Measurements from ENCODE around the gene PTPRG.
"Not testable (repeated sequence)": the region's sequence is repeated elsewhere in the genome, so short reads cannot be mapped to it uniquely, and the experiment has no call there.

PTPRG gene

GRCh38 chr3:61743686-61744242 is 182.4 kb downstream of the PTPRG start:
- TF ChIP-seq CTCF (conservative IDR thresholded peaks at IDR 0.05) (no peak), ZFX (IDR thresholded peaks at IDR 0.05) (no peak)
- H3K27ac ChIP-seq = no peak overlapping the region

- no peak for TF ChIP-seq ZFX (IDR thresholded peaks at IDR 0.05)
- TF ChIP-seq CTCF (conservative IDR thresholded peaks at IDR 0.05) = no peak
- no peak overlapping the region for H3K27ac ChIP-seq
Observed at GRCh38 chr3:61748288-61748687, 186.9 kb downstream of the PTPRG start.

GRCh38 chr3:61750766-61751165 is 189.4 kb downstream of the PTPRG start:
- TF ChIP-seq CTCF (conservative IDR thresholded peaks at IDR 0.05) (no peak), ZFX (IDR thresholded peaks at IDR 0.05) (no peak)
- no peak overlapping the region for H3K27ac ChIP-seq

- no peak for TF ChIP-seq CTCF (conservative IDR thresholded peaks at IDR 0.05)
- no peak overlapping the region for H3K27ac ChIP-seq
Observed at GRCh38 chr3:61758839-61759238, 197.5 kb downstream of the PTPRG start.

- H3K27ac ChIP-seq = not testable (repeated sequence)
Observed at GRCh38 chr3:61760783-61761182, 199.4 kb downstream of the PTPRG start.

GRCh38 chr3:61761694-61762430 is 200.5 kb downstream of the PTPRG start:
- no peak overlapping the region for H3K27ac ChIP-seq
- TF ChIP-seq CTCF (conservative IDR thresholded peaks at IDR 0.05) (no peak), ZFX (IDR thresholded peaks at IDR 0.05) (no peak)

- no peak for TF ChIP-seq ZFX (IDR thresholded peaks at IDR 0.05)
- no peak for TF ChIP-seq CTCF (conservative IDR thresholded peaks at IDR 0.05)
- no peak overlapping the region for H3K27ac ChIP-seq
Observed at GRCh38 chr3:61765157-61765876, 203.9 kb downstream of the PTPRG start.
